HFFc6 (cell line): ENCODE results near the gene OR10P1. TPM values are rescaled to one million over a fixed set of nuclear protein-coding genes. Genes with fewer than 3 reads are reported as not detected.

Experiments
- DNase-seq: peaks from one replicate; pipeline ENCODE4 v3.0.0-alpha.2; 2018
- H3K27ac Mint-ChIP-seq: 2 replicates; pipeline ENCODE4 v1.8.0; 2020; ENCODE audit warnings: mild to moderate bottlenecking, mixed read lengths
- H3K27me3 Mint-ChIP-seq: 2 replicates; pipeline ENCODE4 v1.8.0; 2021; ENCODE audit warnings: mild to moderate bottlenecking, moderate library complexity, mixed read lengths; ENCODE audit not compliant: insufficient read depth
- H3K36me3 Mint-ChIP-seq: 2 replicates; pipeline ENCODE4 v1.8.0; 2021; ENCODE audit warnings: low read depth, mixed read lengths
- H3K4me1 Mint-ChIP-seq: 2 replicates; pipeline ENCODE4 v1.8.0; 2020; ENCODE audit warnings: low read depth, mixed read lengths
- H3K4me3 Mint-ChIP-seq: 2 replicates; pipeline ENCODE4 v1.8.0; 2020; ENCODE audit warnings: mild to moderate bottlenecking, moderate library complexity, mixed read lengths
- H3K9me3 Mint-ChIP-seq: 2 replicates; pipeline ENCODE4 v1.8.0; 2020; ENCODE audit warnings: mild to moderate bottlenecking, mixed read lengths
- total RNA-seq, 6 experiments: library from RNA; stranded (reverse); fragmentation: NEBNext Ultra II Directional; extraction: Animal tissue kit (Norgen Biotek cat#: 25700); gene quantifications; 2 replicates in 1 of 6; 3 replicates in 5 of 6; pipeline ENCODE4 v1.2.3, GENCODE V29; 2021
- TF ChIP-seq, protein P1 (sequence below): fragments of 200-600 bp; sonication (generic); IDR thresholded peaks from 2 replicates; pipeline ENCODE4 v1.5.0; 2021; ENCODE audit warnings: antibody characterized with exemption, mild to moderate bottlenecking

The OR10P1 gene
- total RNA-seq, 6 experiments from 2014 or later = not detected

- Mint-ChIP-seq H3K4me1 (no peaks in the 10 kb centered on the region), H3K27me3 (peaks cover 33% of the 10 kb centered on the region), H3K27ac (no peak overlapping the region)
These were observed 5.0 kb upstream of the OR10P1 start for GRCh38 chr12:55631733-55632132.

DNA sequence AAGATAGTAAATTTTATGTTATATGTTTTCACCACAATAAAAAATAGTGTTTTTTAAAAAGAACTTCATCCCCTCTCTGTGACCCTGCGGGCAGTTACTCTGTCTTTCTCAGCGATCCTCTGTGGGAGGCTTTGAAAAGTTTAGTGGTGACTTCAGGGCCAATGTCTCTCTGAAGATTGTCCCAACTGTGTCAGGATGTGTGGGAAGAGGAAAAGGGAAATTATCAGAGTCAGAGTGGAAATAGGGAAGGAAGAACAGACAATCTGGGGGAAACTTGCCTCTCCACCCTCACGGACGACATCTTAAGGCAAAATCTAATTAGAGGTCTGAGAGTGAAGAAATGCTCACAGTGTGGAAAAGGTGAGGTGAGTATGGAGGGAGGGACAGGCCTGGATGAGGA is 3.5 kb upstream of the OR10P1 start:
- H3K27ac Mint-ChIP-seq = no peak overlapping the region
- H3K9me3 Mint-ChIP-seq = no peaks in the 10 kb centered on the region
- TF ChIP-seq, protein P1, sequence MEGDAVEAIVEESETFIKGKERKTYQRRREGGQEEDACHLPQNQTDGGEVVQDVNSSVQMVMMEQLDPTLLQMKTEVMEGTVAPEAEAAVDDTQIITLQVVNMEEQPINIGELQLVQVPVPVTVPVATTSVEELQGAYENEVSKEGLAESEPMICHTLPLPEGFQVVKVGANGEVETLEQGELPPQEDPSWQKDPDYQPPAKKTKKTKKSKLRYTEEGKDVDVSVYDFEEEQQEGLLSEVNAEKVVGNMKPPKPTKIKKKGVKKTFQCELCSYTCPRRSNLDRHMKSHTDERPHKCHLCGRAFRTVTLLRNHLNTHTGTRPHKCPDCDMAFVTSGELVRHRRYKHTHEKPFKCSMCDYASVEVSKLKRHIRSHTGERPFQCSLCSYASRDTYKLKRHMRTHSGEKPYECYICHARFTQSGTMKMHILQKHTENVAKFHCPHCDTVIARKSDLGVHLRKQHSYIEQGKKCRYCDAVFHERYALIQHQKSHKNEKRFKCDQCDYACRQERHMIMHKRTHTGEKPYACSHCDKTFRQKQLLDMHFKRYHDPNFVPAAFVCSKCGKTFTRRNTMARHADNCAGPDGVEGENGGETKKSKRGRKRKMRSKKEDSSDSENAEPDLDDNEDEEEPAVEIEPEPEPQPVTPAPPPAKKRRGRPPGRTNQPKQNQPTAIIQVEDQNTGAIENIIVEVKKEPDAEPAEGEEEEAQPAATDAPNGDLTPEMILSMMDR = no peak
- H3K4me1 Mint-ChIP-seq = no peaks in the 10 kb centered on the region
- H3K27me3 Mint-ChIP-seq = peaks cover 36% of the 10 kb centered on the region
- H3K4me3 Mint-ChIP-seq = no peak overlapping the region
- DNase-seq = no peak
- no peaks in the 10 kb centered on the region for H3K36me3 Mint-ChIP-seq

More at GRCh38 chr12:55631733-55632132, 5.0 kb upstream of the OR10P1 start:
- DNase-seq = no peak
- no peaks in the 10 kb centered on the region for H3K36me3 Mint-ChIP-seq
- TF ChIP-seq, protein P1 = no peak
- H3K4me3 Mint-ChIP-seq = no peak overlapping the region
- no peaks in the 10 kb centered on the region for H3K9me3 Mint-ChIP-seq

- peaks cover 36% of the 10 kb centered on the region for H3K27me3 Mint-ChIP-seq
These were observed 506 bp upstream of the OR10P1 start for GRCh38 chr12:55636116-55636655.

DNA sequence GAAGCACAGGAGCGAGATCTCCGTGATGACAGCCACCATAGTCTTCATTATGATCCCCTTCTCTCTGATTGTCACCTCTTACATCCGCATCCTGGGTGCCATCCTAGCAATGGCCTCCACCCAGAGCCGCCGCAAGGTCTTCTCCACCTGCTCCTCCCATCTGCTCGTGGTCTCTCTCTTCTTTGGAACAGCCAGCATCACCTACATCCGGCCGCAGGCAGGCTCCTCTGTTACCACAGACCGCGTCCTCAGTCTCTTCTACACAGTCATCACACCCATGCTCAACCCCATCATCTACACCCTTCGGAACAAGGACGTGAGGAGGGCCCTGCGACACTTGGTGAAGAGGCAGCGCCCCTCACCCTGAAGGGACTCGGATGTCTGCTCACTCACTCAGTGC is 775 bp downstream of the OR10P1 start:
- no peak for DNase-seq
- TF ChIP-seq, protein P1 = no peak
- Mint-ChIP-seq H3K4me1 (no peaks in the 10 kb centered on the region), H3K27ac (no peak overlapping the region), H3K9me3 (no peaks in the 10 kb centered on the region), H3K4me3 (no peak overlapping the region), H3K27me3 (peaks cover 30% of the 10 kb centered on the region), H3K36me3 (no peaks in the 10 kb centered on the region)

More at GRCh38 chr12:55636116-55636655, 506 bp upstream of the OR10P1 start:
- no peak overlapping the region for H3K27ac Mint-ChIP-seq
- no peaks in the 10 kb centered on the region for H3K36me3 Mint-ChIP-seq
- no peak for DNase-seq
- no peaks in the 10 kb centered on the region for H3K4me1 Mint-ChIP-seq
- TF ChIP-seq, protein P1 = no peak
- no peaks in the 10 kb centered on the region for H3K9me3 Mint-ChIP-seq
- H3K4me3 Mint-ChIP-seq = no peak overlapping the region

- Mint-ChIP-seq H3K4me3 (no peak overlapping the region), H3K36me3 (no peaks in the 10 kb centered on the region), H3K27ac (no peak overlapping the region), H3K4me1 (no peaks in the 10 kb centered on the region), H3K9me3 (no peaks in the 10 kb centered on the region), H3K27me3 (peaks cover 30% of the 10 kb centered on the region)
- TF ChIP-seq, protein P1 = no peak
- DNase-seq = no peak
These were observed 4.9 kb downstream of the OR10P1 start for GRCh38 chr12:55641595-55641994.

GRCh38 chr12:55642267-55642666 is 5.6 kb downstream of the OR10P1 start:
- Mint-ChIP-seq H3K36me3 (no peaks in the 10 kb centered on the region), H3K9me3 (no peaks in the 10 kb centered on the region), H3K27me3 (peaks cover 29% of the 10 kb centered on the region), H3K27ac (no peak overlapping the region), H3K4me1 (no peaks in the 10 kb centered on the region), H3K4me3 (no peak overlapping the region)
- TF ChIP-seq, protein P1 = no peak
- no peak for DNase-seq
